Cardiac septum (tissue), 1 donor: ENCODE data around the gene SPANXN3. TPM values are rescaled to one million over a fixed set of nuclear protein-coding genes. Genes with fewer than 3 reads are reported as not detected.
"Not testable (repeated sequence)": the region's sequence is repeated elsewhere in the genome, so short reads cannot be mapped to it uniquely, and the experiment has no call there.

Experiments used
- DNase-seq: peaks from one replicate; pipeline ENCODE4 v3.0.0-alpha.2; 2020; ENCODE audit warnings: low spot score
- intact Hi-C: fragments of 100-400 bp; cut with DNase I; formaldehyde crosslinking; loops from one replicate; pipeline ENCODE4 v1.14.0; 2022
- long read RNA-seq: library from polyadenylated mRNA; unstranded; transcript quantifications from one replicate; pipeline ENCODE4 v2.0.0, GENCODE V29; 2021
- total RNA-seq: library from RNA; stranded (reverse); fragmentation: NEBNext Ultra II Directional; extraction: Animal tissue kit (Norgen Biotek cat#: 25700); gene quantifications from one replicate; pipeline ENCODE4 v1.2.1, GENCODE V29; 2021
- donor health status: DM: no; HTN: no; CAD: no.

The SPANXN3 gene, protein sequence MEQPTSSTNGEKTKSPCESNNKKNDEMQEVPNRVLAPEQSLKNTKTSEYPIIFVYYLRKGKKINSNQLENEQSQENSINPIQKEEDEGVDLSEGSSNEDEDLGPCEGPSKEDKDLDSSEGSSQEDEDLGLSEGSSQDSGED
- total RNA-seq, result not detected
- long read RNA-seq, result 0 reads

DNA sequence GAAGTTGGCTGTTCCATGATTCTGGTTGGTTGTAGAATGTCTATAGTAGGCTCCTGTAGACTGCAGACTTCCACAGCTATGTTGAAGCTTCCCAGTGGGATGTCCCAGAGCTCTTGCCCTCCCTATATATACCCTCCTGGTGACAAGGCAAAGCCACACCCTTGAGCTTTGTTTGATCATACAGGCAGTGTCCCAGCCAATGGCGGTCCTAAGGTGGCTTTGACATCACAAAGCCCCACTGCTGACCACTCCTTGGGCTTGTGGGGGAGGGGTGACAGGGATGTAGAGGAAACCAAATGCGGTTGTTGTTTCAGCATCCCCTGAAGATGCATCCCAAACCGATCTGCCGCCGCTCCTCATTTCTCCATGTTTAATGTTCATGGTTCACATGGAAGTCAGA is at the start of gene SPANXN3:
SPANXN3 (minus strand) TSS at position 101 of the 400 bp plus-strand sequence; CDS start at position 17, 84 bp downstream.
- intact Hi-C loops, DNase-seq: not testable (repeated sequence)

DNA sequence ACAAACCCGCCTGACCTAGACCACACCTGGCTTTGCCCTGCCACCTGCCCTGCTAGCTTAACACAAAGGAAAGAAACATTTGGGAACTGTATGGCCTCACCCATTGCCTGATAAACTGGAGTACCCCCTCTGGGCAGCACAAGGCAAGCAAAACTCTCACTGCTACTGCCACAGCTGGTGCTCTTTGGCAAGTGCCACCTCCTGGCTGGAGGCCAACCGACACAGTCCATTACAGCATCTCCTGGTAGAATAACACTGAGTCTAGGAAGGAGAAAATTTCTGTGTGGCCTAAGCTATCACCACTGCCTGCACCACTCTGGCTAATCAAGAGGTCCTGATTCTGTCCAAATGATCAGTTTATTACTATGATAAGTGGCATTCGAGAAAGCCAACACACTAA is 18.9 kb upstream of the SPANXN3 start:
- no peak for DNase-seq
- intact Hi-C loops, result no loop called here

DNA sequence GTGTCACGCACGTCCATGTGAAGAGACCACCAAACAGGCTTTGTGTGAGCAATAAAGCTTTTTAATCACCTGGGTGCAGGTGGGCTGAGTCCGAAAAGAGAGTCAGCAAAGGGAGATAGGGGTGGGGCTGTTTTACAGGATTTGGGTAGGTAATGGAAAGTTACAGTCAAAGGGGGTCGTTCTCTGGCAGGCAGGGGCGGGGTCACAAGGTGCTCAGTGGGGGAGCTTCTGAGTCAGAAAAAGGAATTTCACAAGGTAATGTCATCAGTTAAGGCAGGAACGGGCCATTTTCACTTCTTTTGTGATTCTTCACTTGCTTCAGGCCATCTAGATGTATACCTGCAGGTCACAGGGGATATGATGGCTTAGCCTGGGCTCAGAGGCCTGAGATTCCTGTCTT is 15.1 kb downstream of the SPANXN3 start:
- DNase-seq, intact Hi-C loops: not testable (repeated sequence)

DNA sequence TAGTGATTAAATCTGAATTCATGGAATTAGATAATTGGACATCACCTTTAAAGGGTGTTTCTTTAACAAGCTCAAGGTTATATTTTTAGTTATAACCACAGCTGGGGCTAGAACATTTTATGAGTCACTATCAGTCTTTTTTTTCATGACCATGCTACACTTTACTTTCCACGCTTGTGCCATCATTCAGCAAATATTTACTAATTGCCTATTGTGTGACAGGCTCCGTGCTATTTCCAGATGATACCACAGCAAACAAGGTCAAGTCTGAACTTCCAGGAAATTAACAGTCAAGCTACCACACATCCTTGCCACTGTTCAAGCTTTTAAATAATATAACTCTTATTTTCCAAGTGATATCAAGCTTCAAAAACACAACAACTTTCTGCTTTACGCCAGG is 16.5 kb downstream of the SPANXN3 start:
- DNase-seq, result no peak
- intact Hi-C loops, result no loop called here

DNA sequence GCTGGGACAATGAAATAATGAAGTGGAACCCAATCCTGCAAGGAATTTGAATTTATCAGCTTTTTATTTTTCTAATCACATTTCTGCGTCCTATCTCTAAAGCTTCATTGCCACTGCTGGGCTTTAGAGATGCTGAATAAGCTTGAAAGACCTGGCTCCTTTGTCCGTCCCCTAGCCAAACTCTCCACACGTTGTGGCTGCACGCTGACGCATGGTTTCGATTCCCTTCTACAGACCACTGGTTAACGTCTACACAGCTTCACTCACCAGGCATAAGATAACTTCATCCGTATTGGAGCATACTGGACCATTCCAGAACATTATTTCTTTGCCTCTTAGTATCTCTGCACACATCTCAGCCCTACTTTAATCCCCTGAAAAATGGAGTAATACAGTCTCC is 31.2 kb downstream of the SPANXN3 start:
- no peak for DNase-seq
- intact Hi-C loops, result no loop called here

DNA sequence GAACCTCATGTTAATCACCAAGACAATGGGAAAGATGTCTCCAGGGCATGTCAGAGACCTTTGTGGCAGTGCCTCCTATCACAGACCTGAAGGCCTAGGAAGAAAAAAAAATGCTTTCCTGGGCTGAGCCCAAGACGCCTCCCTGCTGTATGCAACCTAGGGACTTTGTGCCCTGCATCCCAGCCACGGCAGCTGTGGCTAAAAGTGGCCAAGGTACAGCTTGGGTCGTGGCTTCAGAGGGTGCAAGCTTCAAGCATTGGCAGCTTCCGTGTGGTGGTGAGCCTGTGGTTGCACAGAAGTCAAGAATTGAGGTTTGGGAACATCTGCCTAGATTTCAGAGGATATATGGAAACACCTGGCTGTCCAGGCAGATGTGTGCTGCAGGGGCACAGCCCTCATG is 40.5 kb downstream of the SPANXN3 start:
- DNase-seq, result no peak
- intact Hi-C loops, result no loop called here

DNA sequence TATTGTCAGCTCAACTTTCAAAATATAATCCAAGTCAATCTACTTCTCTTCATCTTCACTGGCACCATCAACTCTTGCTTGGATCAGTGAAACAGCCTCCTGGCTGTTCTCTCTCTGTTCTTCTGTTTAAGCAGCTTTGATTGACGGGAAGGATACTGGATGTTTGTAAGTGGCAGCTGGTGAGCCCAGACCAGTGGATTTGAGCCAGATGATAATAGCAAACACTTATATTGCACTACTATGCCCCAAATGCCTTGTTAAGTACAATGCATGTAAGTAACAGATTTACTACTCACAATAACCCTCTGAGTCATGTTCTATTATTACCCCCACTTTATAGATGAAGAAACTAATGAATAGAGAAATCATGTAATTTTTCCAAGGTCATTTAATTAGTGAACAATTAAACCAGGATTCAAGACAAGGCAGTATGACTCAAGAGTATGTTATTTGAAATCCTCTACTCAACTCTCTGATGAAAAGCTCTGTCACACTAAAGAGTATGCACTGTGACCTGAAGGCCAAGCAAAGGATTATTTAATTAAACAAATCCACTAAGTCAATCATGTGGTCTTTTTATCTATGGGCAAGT is 44.8 kb downstream of the SPANXN3 start:
- intact Hi-C loops, result no loop called here
- no peak for DNase-seq

DNA sequence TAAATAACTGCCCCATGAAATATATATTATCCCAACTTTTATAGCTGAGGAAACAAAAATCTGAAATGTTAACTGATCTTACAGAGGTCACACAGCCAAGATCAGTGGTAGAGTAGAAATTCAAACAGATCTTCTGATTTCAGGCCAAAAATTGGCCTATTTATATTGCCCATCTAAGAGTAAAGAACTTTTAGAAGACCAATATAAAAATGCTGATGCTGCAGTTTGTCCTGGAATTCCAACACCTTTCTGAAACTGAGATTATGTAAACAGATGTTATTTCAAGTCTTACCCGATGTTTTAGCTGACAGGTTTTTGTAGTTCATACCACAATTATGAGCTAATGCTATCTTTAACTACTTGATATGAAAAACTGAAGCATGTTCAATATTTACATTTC is 51.1 kb downstream of the SPANXN3 start:
- DNase-seq, result no peak
- intact Hi-C loops, result no loop called here

DNA sequence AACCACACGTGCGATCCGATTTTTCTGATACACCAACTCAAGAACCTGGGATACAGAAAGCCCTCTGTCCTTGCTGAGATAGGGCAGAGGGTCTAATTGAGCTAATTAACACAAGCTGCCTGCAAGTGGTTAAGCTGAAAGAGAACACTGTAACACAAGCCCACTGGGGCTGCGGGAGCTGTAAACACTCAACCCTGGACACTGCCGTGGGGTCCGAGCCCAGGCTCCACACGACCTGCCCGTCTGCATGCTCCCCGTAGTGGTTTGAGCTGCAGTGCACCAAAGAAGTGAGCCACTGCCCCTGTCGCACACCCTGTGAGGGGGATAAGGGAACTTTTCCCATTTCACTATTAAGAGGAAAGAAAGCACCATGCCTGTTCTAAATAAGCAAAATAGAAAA is 54.6 kb downstream of the SPANXN3 start:
- no peak for DNase-seq
- intact Hi-C loops, result no loop called here

DNA sequence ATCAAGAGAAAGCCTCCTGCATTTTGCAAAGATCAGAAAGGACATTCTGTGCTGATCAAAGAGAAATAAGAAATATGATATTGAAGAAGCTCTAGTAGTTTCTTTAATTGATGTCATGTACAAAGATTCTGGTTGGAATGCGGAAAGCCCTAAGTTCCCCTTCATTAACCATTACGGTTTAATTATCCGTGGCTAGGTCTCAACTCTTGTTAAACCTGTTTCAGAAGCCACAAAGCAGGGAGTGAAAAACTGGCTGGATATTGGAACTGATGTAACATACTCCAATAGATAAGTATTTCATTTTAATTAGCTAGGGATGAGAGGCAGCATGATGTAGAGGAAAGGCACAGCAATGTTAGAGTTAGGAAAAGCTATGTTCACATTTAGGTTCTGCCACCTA is 55.7 kb downstream of the SPANXN3 start:
- DNase-seq, result no peak
- intact Hi-C loops, result no loop called here

Other genes with a start within 250 kb of the SPANXN3 start
- 22.1 TPM for gene SLITRK4, start 118.6 kb upstream of the SPANXN3 start, total RNA-seq
- gene SPANXN2, start 203.3 kb upstream of the SPANXN3 start, total RNA-seq, result not detected